Muscle layer of duodenum (tissue), 2 donors: ENCODE measurements around the gene KCNJ18.
"Not testable (repeated sequence)": the region's sequence is repeated elsewhere in the genome, so short reads cannot be mapped to it uniquely, and the experiment has no call there.

ENCODE experiments used
- H3K27ac ChIP-seq: one replicate; pipeline ENCODE4 v1.7.0; 2013; ENCODE audit warnings: mild to moderate bottlenecking, low read length
- H3K27me3 ChIP-seq: one replicate; pipeline ENCODE4 v1.7.0; 2013; ENCODE audit warnings: low read depth, mild to moderate bottlenecking, control low read depth, low read length
- H3K36me3 ChIP-seq, 2 donors: one replicate each; pipeline ENCODE4 v1.7.0; 2013; ENCODE audit warnings: low read length in 2 of 2, control low read depth in 1 of 2, mild to moderate bottlenecking in 1 of 2; ENCODE audit not compliant: insufficient read depth in 2 of 2, control insufficient read depth in 1 of 2
- H3K4me1 ChIP-seq, 2 donors: one replicate each; pipeline ENCODE4 v1.7.0; 2013; ENCODE audit warnings: low read length in 2 of 2, mild to moderate bottlenecking in 2 of 2, control low read depth in 1 of 2, moderate library complexity in 1 of 2; ENCODE audit not compliant: insufficient read depth in 2 of 2, control insufficient read depth in 1 of 2
- H3K4me3 ChIP-seq, 2 donors: one replicate each; pipeline ENCODE4 v1.7.0; 2013; ENCODE audit warnings: low read length in 2 of 2, low read depth in 1 of 2, mild to moderate bottlenecking in 1 of 2
- H3K9me3 ChIP-seq, 2 donors: one replicate each; pipeline ENCODE4 v1.7.0; 2013; ENCODE audit warnings: low read length in 2 of 2, control low read depth in 1 of 2, mild to moderate bottlenecking in 1 of 2; ENCODE audit not compliant: control insufficient read depth in 1 of 2
- donor health status: healthy.

Gene KCNJ18

GRCh38 chr17:21746415-21746814 is 54.1 kb downstream of the KCNJ18 start:
- H3K9me3 ChIP-seq, H3K4me3 ChIP-seq, H3K27ac ChIP-seq, H3K27me3 ChIP-seq, H3K36me3 ChIP-seq, H3K4me1 ChIP-seq: not testable (repeated sequence)

- not testable (repeated sequence) for H3K4me1 ChIP-seq, H3K4me3 ChIP-seq, H3K9me3 ChIP-seq, H3K27ac ChIP-seq, H3K27me3 ChIP-seq, H3K36me3 ChIP-seq
These were observed 55.0 kb downstream of the KCNJ18 start for GRCh38 chr17:21747195-21747915.

- not testable (repeated sequence) for H3K27ac ChIP-seq, H3K36me3 ChIP-seq, H3K4me1 ChIP-seq, H3K9me3 ChIP-seq, H3K4me3 ChIP-seq, H3K27me3 ChIP-seq
These were observed 56.4 kb downstream of the KCNJ18 start for GRCh38 chr17:21748686-21749085.

- H3K36me3 ChIP-seq, H3K4me3 ChIP-seq, H3K9me3 ChIP-seq, H3K27me3 ChIP-seq, H3K4me1 ChIP-seq, H3K27ac ChIP-seq: not testable (repeated sequence)
These were observed 57.6 kb downstream of the KCNJ18 start for GRCh38 chr17:21749696-21750531.

GRCh38 chr17:21751111-21751510 is 58.8 kb downstream of the KCNJ18 start:
- not testable (repeated sequence) for H3K9me3 ChIP-seq, H3K36me3 ChIP-seq, H3K4me3 ChIP-seq, H3K27me3 ChIP-seq, H3K27ac ChIP-seq, H3K4me1 ChIP-seq
